HG03439 (cell line): ENCODE results near the gene GALNT5.
"Not testable (repeated sequence)": the region's sequence is repeated elsewhere in the genome, so short reads cannot be mapped to it uniquely, and the experiment has no call there.

Source experiments
- ATAC-seq: cut with Tn5 transposase; IDR thresholded peaks from one replicate; pipeline ENCODE4 v1.9.1; 2021; ENCODE audit warnings: mild to moderate bottlenecking, moderate library complexity; ENCODE audit not compliant: unreplicated experiment

Gene GALNT5

GRCh38 chr2:157324331-157324843, 66.9 kb downstream of the GALNT5 start:
- ATAC-seq = no peak

GRCh38 chr2:157325786-157326185, 68.3 kb downstream of the GALNT5 start, which contains the start of gene ERMN:
Gene ERMN, minus strand, starts transcription at chr2:157325824. Its CDS starts 182 bp downstream, at chr2:157325642.
- ATAC-seq = no peak

- no peak for ATAC-seq
Measured at GRCh38 chr2:157326698-157327097, 69.2 kb downstream of the GALNT5 start.

GRCh38 chr2:157327200-157327599, 69.7 kb downstream of the GALNT5 start:
- peak; percentile 34 for ATAC-seq

GRCh38 chr2:157327621-157328500, 70.4 kb downstream of the GALNT5 start:
- ATAC-seq = peak; percentile 99

GRCh38 chr2:157329524-157329923, 72.0 kb downstream of the GALNT5 start:
- no peak for ATAC-seq

GRCh38 chr2:157333304-157334047, 76.0 kb downstream of the GALNT5 start:
- no peak for ATAC-seq

GRCh38 chr2:157334335-157334734, 76.8 kb downstream of the GALNT5 start:
- ATAC-seq = no peak

- no peak for ATAC-seq
Measured at GRCh38 chr2:157334797-157335196, 77.3 kb downstream of the GALNT5 start.

- peak; percentile 74 for ATAC-seq
Measured at GRCh38 chr2:157336137-157337010, 78.9 kb downstream of the GALNT5 start.

GRCh38 chr2:157337978-157338377, 80.5 kb downstream of the GALNT5 start:
- ATAC-seq = no peak

- ATAC-seq = no peak
Measured at GRCh38 chr2:157339965-157340655, 82.6 kb downstream of the GALNT5 start.

GRCh38 chr2:157341381-157341780, 83.9 kb downstream of the GALNT5 start:
- ATAC-seq = not testable (repeated sequence)

- no peak for ATAC-seq
Measured at GRCh38 chr2:157345647-157346389, 88.3 kb downstream of the GALNT5 start.

- no peak for ATAC-seq
Measured at GRCh38 chr2:157348291-157348921, 90.9 kb downstream of the GALNT5 start.

- ATAC-seq = no peak
Measured at GRCh38 chr2:157349949-157350515, 92.5 kb downstream of the GALNT5 start.

- no peak for ATAC-seq
Measured at GRCh38 chr2:157355618-157356017, 98.1 kb downstream of the GALNT5 start.

GRCh38 chr2:157359628-157360027, 102.1 kb downstream of the GALNT5 start:
- ATAC-seq = no peak

- no peak for ATAC-seq
Measured at GRCh38 chr2:157361526-157361925, 104.0 kb downstream of the GALNT5 start.
